Aorta (tissue), 5 donors: ENCODE data around the gene NTF4. TPM values are rescaled to one million over a fixed set of nuclear protein-coding genes. Genes with fewer than 3 reads are reported as not detected.

Experiments used
- ATAC-seq: fragments of 200-7000 bp; cut with Tn5 transposase; one replicate; pipeline ENCODE4 v1.9.1; 2022; ENCODE audit warnings: moderate library complexity; ENCODE audit not compliant: low FRiP score
- DNase-seq, 2 donors: peaks; one replicate each; pipeline ENCODE4 v3.0.0-alpha.2; 2020
- H3K27ac ChIP-seq, 2 donors: one replicate each; pipeline ENCODE4 v1.5.1; 2013; ENCODE audit warnings: low read length in 2 of 2, mild to moderate bottlenecking in 2 of 2, moderate library complexity in 2 of 2, control low read depth in 1 of 2, inconsistent platforms in 1 of 2, low read depth in 1 of 2
- H3K27me3 ChIP-seq, 2 donors: one replicate each; pipeline ENCODE4 v1.6.1; 2013; ENCODE audit warnings: control low read depth in 1 of 2, low read length in 1 of 2, mild to moderate bottlenecking in 1 of 2, moderate library complexity in 1 of 2; ENCODE audit not compliant: insufficient read depth in 2 of 2, control insufficient read depth in 1 of 2
- H3K36me3 ChIP-seq, 2 donors: one replicate each; pipeline ENCODE4 v1.6.1; 2013; ENCODE audit warnings: control low read depth in 1 of 2, low read length in 1 of 2, mild to moderate bottlenecking in 1 of 2; ENCODE audit not compliant: insufficient read depth in 2 of 2, control insufficient read depth in 1 of 2
- H3K4me1 ChIP-seq, 2 donors: one replicate each; pipeline ENCODE4 v1.6.1; 2013; ENCODE audit warnings: low read length in 2 of 2, control low read depth in 1 of 2, mild to moderate bottlenecking in 1 of 2, moderate library complexity in 1 of 2; ENCODE audit not compliant: insufficient read depth in 2 of 2, control insufficient read depth in 1 of 2
- H3K4me3 ChIP-seq, 2 donors: one replicate each; pipeline ENCODE4 v1.5.1; 2013; ENCODE audit warnings: low read length in 2 of 2, control low read depth in 1 of 2, mild to moderate bottlenecking in 1 of 2
- H3K9me3 ChIP-seq: one replicate; pipeline ENCODE4 v1.6.1; 2013; ENCODE audit warnings: mild to moderate bottlenecking, low read length; ENCODE audit not compliant: control insufficient read depth
- WGBS, 2 donors: extraction: QIAGEN DNeasy Blood & Tissue Kit; methylation state at CpG; one replicate each; pipeline ENCODE4 v1.1.7; 2013; 5-methylcytosine and 5-hydroxymethylcytosine counted together
- intact Hi-C, 2 donors: fragments of 100-400 bp; cut with DNase I; formaldehyde crosslinking; loops; one replicate each; pipeline versions ENCODE4 v1.14.2 to v1.15.0; 2022
- long read RNA-seq, 2 donors: library from polyadenylated mRNA; unstranded; transcript quantifications; one replicate each; pipeline ENCODE4 v2.0.0, GENCODE V29; 2020 to 2021
- polyA plus RNA-seq, 2 donors: library from polyadenylated mRNA; stranded (reverse); fragments of 200-250 nt; gene quantifications; one replicate each; pipeline ENCODE4 v1.2.3, GENCODE V29; 2013
- total RNA-seq, 2 donors: library from RNA; stranded (reverse); fragmentation: NEBNext Ultra II Directional; extraction: Animal tissue kit (Norgen Biotek cat#: 25700); gene quantifications; one replicate each; pipeline ENCODE4 v1.2.1, GENCODE V29; 2021
- donor health status: healthy with polysubstance abuse.
- donor health status: Bipolar disorder and iron deficiency.
- donor health status: DM: no; HTN: no; CAD: no.
- donor health status: DM: no; HTN: no; CAD: no.
- donor health status: DM: yes; HTN: yes; CAD: no.

Gene NTF4
- not detected for total RNA-seq
- polyA plus RNA-seq: not detected
- long read RNA-seq, donor 1: 0 reads
- long read RNA-seq, donor 2: 0 reads

- Histone ChIP-seq H3K4me1 (no peaks in the 10 kb centered on the region), H3K27ac (no peak within 1 kb of the TSS), H3K9me3 (no peaks in the 10 kb centered on the region), H3K27me3 (no peaks in the 10 kb centered on the region), H3K36me3 (no peaks in the 10 kb centered on the region), H3K4me3 (peak within 1 kb of the TSS in 1 of 2 donors; percentile 8)
- DNase-seq: no peak
- intact Hi-C loops: no loop called here
- no peak for ATAC-seq
- WGBS, 2 donors: 8 to 11% methylated on average over 35 to 53 of the region's 53 CpGs
Observed at GRCh38 chr19:49064768-49065611, at the start of gene NTF4. Gene NTF4 (minus strand): TSS chr19:49064818. CDS start chr19:49061997, 2,821 bp downstream.

GRCh38 chr19:49113762-49114629, 49.4 kb upstream of the NTF4 start, which contains the start of gene LIN7B:
Gene LIN7B (plus strand): TSS chr19:49114370. CDS start chr19:49114405, 35 bp downstream.
- peak; percentile 79 for ATAC-seq

GRCh38 chr19:49111218-49111998, 46.8 kb upstream of the NTF4 start:
- Histone ChIP-seq H3K36me3 (peaks cover 0 to 3% of the 10 kb centered on the region in 2 donors), H3K27me3 (no peaks in the 10 kb centered on the region), H3K4me1 (peaks cover 0 to 2% of the 10 kb centered on the region in 2 donors), H3K4me3 (no peak overlapping the region), H3K27ac (no peak overlapping the region), H3K9me3 (no peaks in the 10 kb centered on the region)
- DNase-seq (no peak), ATAC-seq (no peak)
- intact Hi-C loops: no loop called here
- 72 to 76% methylated on average over 11 of the region's 11 CpGs for WGBS, 2 donors

More at GRCh38 chr19:49113762-49114629, 49.4 kb upstream of the NTF4 start, which contains the start of gene LIN7B:
- H3K4me1 ChIP-seq: peaks cover 0 to 2% of the 10 kb centered on the region in 2 donors
- WGBS, 2 donors: 2% methylated on average over 32 to 66 of the region's 66 CpGs
- H3K27me3 ChIP-seq: no peaks in the 10 kb centered on the region
- DNase-seq: peak; percentile 74 to 87
- H3K36me3 ChIP-seq: no peaks in the 10 kb centered on the region
- H3K4me3 ChIP-seq: peak within 1 kb of the TSS; percentile 80 to 81
- intact Hi-C loops: no loop called here
- peak within 1 kb of the TSS in 1 of 2 donors; percentile 23 for H3K27ac ChIP-seq
- no peaks in the 10 kb centered on the region for H3K9me3 ChIP-seq

GRCh38 chr19:49110567-49110966, 45.9 kb upstream of the NTF4 start:
- 0 to 3% methylated on average over 3 of the region's 3 CpGs for WGBS, 2 donors
- no peak overlapping the region for H3K27ac ChIP-seq

GRCh38 chr19:49109569-49110233, 45.1 kb upstream of the NTF4 start:
- no peak overlapping the region for H3K27ac ChIP-seq
- DNase-seq (no peak), ATAC-seq (no peak)
- H3K4me1 ChIP-seq: peaks cover 0 to 2% of the 10 kb centered on the region in 2 donors
- 82 to 85% methylated on average over 8 of the region's 8 CpGs for WGBS, 2 donors
- no peak overlapping the region for H3K4me3 ChIP-seq
- peaks cover 0 to 3% of the 10 kb centered on the region in 2 donors for H3K36me3 ChIP-seq
- H3K27me3 ChIP-seq: no peaks in the 10 kb centered on the region
- no peaks in the 10 kb centered on the region for H3K9me3 ChIP-seq
- intact Hi-C loops: loop anchor here in 1 of 2 donors (5.0 kb wide), 1 partner anchor 38 kb away; no protein-coding TSS in a partner anchor

More at GRCh38 chr19:49110567-49110966, 45.9 kb upstream of the NTF4 start:
- Histone ChIP-seq H3K9me3 (no peaks in the 10 kb centered on the region), H3K4me1 (peaks cover 0 to 2% of the 10 kb centered on the region in 2 donors), H3K27me3 (no peaks in the 10 kb centered on the region), H3K4me3 (no peak overlapping the region), H3K36me3 (peaks cover 0 to 3% of the 10 kb centered on the region in 2 donors)
- DNase-seq: no peak
- no peak for ATAC-seq
- intact Hi-C loops: no loop called here

- ATAC-seq (no peak), DNase-seq (no peak)
- no peaks in the 10 kb centered on the region for H3K9me3 ChIP-seq
- peaks cover 0 to 2% of the 10 kb centered on the region in 2 donors for H3K4me1 ChIP-seq
- no peak overlapping the region for H3K27ac ChIP-seq
- 71 to 78% methylated on average over 5 of the region's 5 CpGs for WGBS, 2 donors
- intact Hi-C loops: loop anchor here in 1 of 2 donors (5.0 kb wide), 1 partner anchor 38 kb away; no protein-coding TSS in a partner anchor
- H3K4me3 ChIP-seq: no peak overlapping the region
- no peaks in the 10 kb centered on the region for H3K27me3 ChIP-seq
- peaks cover 0 to 3% of the 10 kb centered on the region in 2 donors for H3K36me3 ChIP-seq
Observed at GRCh38 chr19:49109051-49109450, 44.4 kb upstream of the NTF4 start.

GRCh38 chr19:49107625-49108459, 43.2 kb upstream of the NTF4 start:
- DNase-seq (no peak), ATAC-seq (no peak)
- intact Hi-C loops: loop anchor here in 1 of 2 donors (5.0 kb wide), 1 partner anchor 39 kb away; no protein-coding TSS in a partner anchor
- WGBS, 2 donors: 93 to 95% methylated on average over 90 to 93 of the region's 93 CpGs
- H3K27ac ChIP-seq: no peak overlapping the region
- no peak overlapping the region for H3K4me3 ChIP-seq
- H3K9me3 ChIP-seq: no peaks in the 10 kb centered on the region
- H3K36me3 ChIP-seq: peaks cover 0 to 3% of the 10 kb centered on the region in 2 donors
- no peaks in the 10 kb centered on the region for H3K27me3 ChIP-seq
- H3K4me1 ChIP-seq: no peaks in the 10 kb centered on the region
